Measurements from ENCODE around the gene IMPA2. TPM values are rescaled to one million over a fixed set of nuclear protein-coding genes. Genes with fewer than 3 reads are reported as not detected.

Gene IMPA2
- total and polyA plus RNA-seq, 2 of the 13 experiments (the other 11 are each of a cell fraction or from before 2014, with no cell fraction given) = 37.8 to 71.8 TPM

- TF ChIP-seq MTERF4 (CRISPR knock-in tag; IDR thresholded peaks at IDR 0.05) (peak; percentile 84; the same call in 1 of the 2 replicates), FOXC1 (CRISPR knock-in tag; IDR thresholded peaks at IDR 0.05; ENCODE audit: borderline replicate concordance) (no peak; the same call in 1 of the 2 replicates), ZSCAN30 (CRISPR knock-in tag; IDR thresholded peaks at IDR 0.05) (no peak), POGZ (CRISPR knock-in tag; IDR thresholded peaks at IDR 0.05) (peak; percentile 78), ZC3H4 (CRISPR knock-in tag; IDR thresholded peaks at IDR 0.05; ENCODE audit: borderline replicate concordance) (peak; percentile 77; the same call in 1 of the 2 replicates), FOXM1 (CRISPR knock-in tag; IDR thresholded peaks at IDR 0.05) (no peak), ZIK1 (CRISPR knock-in tag; IDR thresholded peaks at IDR 0.05; ENCODE audit: borderline replicate concordance, low read depth) (0 out of 2 replicates have a peak, but pooled peaks have one; percentile 25), THRA (CRISPR knock-in tag; IDR thresholded peaks at IDR 0.05; ENCODE audit: borderline replicate concordance) (peak; percentile 56; the same call in 1 of the 2 replicates), ZNF562 (CRISPR knock-in tag; IDR thresholded peaks at IDR 0.05; ENCODE audit: borderline replicate concordance) (no peak), RXRA (CRISPR knock-in tag; IDR thresholded peaks at IDR 0.05) (peak; percentile 87), HNRNPL (IDR thresholded peaks at IDR 0.05; ENCODE audit: low read depth, low read length) (no peak), ZNF577 (CRISPR knock-in tag; IDR thresholded peaks at IDR 0.05; ENCODE audit: borderline replicate concordance, low read depth) (no peak), AHDC1 (CRISPR knock-in tag; IDR thresholded peaks at IDR 0.05; ENCODE audit: borderline replicate concordance) (peak; percentile 61; the same call in 1 of the 2 replicates), SRSF1 (optimal IDR thresholded peaks at IDR 0.05; ENCODE audit: low read depth, low read length) (peak; percentile 84), SRSF9 (IDR thresholded peaks at IDR 0.05; ENCODE audit: borderline replicate concordance, insufficient read depth, low read depth, low read length, poor library complexity, severe bottlenecking) (no peak), ZNF660 (CRISPR knock-in tag; IDR thresholded peaks at IDR 0.05; ENCODE audit: borderline replicate concordance, low read depth) (no peak), E2F1 (CRISPR knock-in tag; IDR thresholded peaks at IDR 0.05) (peak; percentile 66; the same call in 1 of the 2 replicates)
These were observed 664 bp upstream of the IMPA2 start (continued) for GRCh38 chr18:11980494-11981191.

Data from HepG2 (cell line).